ENCODE data around the gene KMT2E. TPM values are rescaled to one million over a fixed set of nuclear protein-coding genes. Genes with fewer than 3 reads are reported as not detected.

The KMT2E gene
- total RNA-seq, 3 donors from 2014 or later, result 115 to 135 (median 132) TPM

DNA sequence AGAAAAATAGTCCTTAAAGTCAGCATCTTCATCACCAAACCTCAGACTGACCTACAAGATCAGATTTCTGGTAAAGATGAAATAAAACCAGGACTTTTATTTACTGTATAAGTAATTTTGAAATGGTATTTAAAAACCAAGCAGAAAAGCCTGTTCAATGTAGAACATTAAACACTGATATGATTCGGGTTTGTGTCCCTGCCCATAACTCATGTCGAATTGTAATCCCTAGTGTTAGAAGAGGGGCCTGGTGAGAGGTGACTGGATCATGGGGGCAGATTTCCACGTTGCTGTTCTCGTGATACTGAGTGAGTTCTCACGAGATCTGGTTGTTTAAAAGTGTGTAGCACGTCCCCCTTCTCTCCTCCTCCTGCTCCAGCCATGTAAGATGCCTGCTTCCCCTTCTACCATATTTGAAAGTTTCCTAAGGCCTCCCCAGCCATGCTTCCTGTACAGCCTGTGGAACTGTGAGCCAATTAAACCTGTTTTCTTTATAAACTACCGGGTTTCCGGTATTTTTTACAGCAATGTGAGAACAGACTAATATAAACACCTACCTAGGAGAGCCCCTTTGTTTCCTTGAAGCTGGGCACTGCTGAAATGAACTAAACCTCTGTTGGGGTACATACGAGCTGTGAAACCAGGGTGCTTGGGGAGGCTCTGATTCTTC lies 120.1 kb downstream of the KMT2E start:
- DNase-seq (no peak), ATAC-seq (no peak)
- TF ChIP-seq, protein P1, sequence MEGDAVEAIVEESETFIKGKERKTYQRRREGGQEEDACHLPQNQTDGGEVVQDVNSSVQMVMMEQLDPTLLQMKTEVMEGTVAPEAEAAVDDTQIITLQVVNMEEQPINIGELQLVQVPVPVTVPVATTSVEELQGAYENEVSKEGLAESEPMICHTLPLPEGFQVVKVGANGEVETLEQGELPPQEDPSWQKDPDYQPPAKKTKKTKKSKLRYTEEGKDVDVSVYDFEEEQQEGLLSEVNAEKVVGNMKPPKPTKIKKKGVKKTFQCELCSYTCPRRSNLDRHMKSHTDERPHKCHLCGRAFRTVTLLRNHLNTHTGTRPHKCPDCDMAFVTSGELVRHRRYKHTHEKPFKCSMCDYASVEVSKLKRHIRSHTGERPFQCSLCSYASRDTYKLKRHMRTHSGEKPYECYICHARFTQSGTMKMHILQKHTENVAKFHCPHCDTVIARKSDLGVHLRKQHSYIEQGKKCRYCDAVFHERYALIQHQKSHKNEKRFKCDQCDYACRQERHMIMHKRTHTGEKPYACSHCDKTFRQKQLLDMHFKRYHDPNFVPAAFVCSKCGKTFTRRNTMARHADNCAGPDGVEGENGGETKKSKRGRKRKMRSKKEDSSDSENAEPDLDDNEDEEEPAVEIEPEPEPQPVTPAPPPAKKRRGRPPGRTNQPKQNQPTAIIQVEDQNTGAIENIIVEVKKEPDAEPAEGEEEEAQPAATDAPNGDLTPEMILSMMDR (IDR thresholded peaks at IDR 0.05), result no peak
- Histone ChIP-seq H3K9me3 (no peaks in the 10 kb centered on the region), H3K36me3 (ENCODE audit: low read depth) (no peaks in the 10 kb centered on the region), H3K4me1 (ENCODE audit: low read depth) (no peaks in the 10 kb centered on the region), H3K4me3 (no peak overlapping the region)
- intact Hi-C loops (cut with DNase I, micrococcal nuclease), result no loop called here

DNA sequence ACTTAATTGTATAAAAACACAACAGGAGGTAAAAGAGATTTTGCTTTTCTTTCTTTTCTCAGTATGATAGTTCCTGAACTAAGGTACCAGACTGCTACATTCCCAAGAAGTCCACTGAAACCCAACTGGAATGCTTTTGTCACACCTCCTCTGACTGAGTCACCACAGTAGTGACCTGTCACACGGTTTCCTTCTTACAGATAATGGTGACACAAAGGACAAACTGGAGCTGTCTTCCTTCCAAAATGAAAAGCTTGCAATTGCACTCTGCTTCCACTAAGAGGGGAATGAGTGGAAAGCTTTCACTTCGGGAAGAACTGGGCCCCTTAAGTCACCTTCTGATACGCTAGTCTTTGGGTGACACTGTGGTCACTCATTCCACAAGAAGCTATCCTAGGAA lies 122.2 kb downstream of the KMT2E start:
- ATAC-seq (peak; percentile 31), DNase-seq (no peak)
- H3K9me3 ChIP-seq, result no peaks in the 10 kb centered on the region
- TF ChIP-seq, protein P1 (IDR thresholded peaks at IDR 0.05), result no peak
- intact Hi-C loops (cut with DNase I, micrococcal nuclease), result no loop called here
- H3K4me3 ChIP-seq, result no peak overlapping the region
- no peaks in the 10 kb centered on the region for H3K36me3 ChIP-seq (ENCODE audit: low read depth)
- no peaks in the 10 kb centered on the region for H3K4me1 ChIP-seq (ENCODE audit: low read depth)

DNA sequence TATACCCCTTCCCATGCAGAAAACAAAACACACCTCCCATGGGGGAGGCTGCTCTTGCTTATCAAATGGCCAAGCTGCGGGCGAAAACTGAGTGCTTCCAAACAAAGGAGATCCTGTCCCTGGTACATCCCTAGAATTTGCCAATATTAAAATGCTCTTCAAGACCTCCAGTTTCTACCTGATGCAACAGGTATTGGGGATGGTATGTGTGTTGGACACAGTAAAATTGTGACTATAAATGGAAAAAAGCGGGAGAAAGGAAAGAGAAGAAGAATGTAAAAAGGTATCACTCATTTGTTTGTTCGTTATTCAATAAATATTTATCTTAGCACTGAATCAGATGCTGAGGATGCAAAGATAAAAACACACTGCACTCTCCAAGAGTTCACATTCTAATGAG lies 123.9 kb downstream of the KMT2E start:
- H3K4me3 ChIP-seq, result no peak overlapping the region
- H3K9me3 ChIP-seq, result no peaks in the 10 kb centered on the region
- DNase-seq, result no peak
- H3K4me1 ChIP-seq (ENCODE audit: low read depth), result no peaks in the 10 kb centered on the region
- H3K36me3 ChIP-seq (ENCODE audit: low read depth), result no peaks in the 10 kb centered on the region
- intact Hi-C loops (cut with DNase I, micrococcal nuclease), result no loop called here
- ATAC-seq, result no peak
- TF ChIP-seq, protein P1 (IDR thresholded peaks at IDR 0.05), result no peak

DNA sequence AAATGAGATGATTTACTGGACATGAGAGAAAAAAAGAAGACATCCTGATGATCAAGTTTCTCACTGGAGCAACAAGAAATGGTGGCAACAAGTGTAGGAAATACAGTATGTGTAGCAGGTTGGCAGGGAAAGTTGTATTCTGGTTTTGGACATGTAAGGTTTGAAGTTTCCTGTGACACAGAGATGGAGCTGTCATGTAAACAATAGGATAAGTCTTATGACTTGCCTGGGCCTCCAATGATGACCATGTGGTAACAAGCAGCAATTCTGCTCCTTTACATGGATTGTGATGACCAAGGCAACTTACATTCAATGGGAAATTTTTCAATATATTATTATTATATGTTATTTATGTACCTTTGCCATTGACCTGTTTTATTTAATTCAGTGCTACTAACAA lies 125.4 kb downstream of the KMT2E start:
- ATAC-seq (no peak), DNase-seq (no peak)
- Histone ChIP-seq H3K9me3 (no peaks in the 10 kb centered on the region), H3K4me1 (ENCODE audit: low read depth) (no peaks in the 10 kb centered on the region), H3K4me3 (no peak overlapping the region), H3K36me3 (ENCODE audit: low read depth) (no peaks in the 10 kb centered on the region)
- TF ChIP-seq, protein P1 (IDR thresholded peaks at IDR 0.05), result no peak
- intact Hi-C loops (cut with DNase I, micrococcal nuclease), result no loop called here

- ATAC-seq, result peak; percentile 29
- no peak for DNase-seq
- H3K36me3 ChIP-seq (ENCODE audit: low read depth), result no peaks in the 10 kb centered on the region
These were observed 127.1 kb downstream of the KMT2E start for GRCh38 chr7:105141068-105141467.

More at GRCh38 chr7:105141068-105141467, 127.1 kb downstream of the KMT2E start:
- intact Hi-C loops (cut with DNase I, micrococcal nuclease), result no loop called here
- no peak overlapping the region for H3K4me3 ChIP-seq
- H3K9me3 ChIP-seq, result no peaks in the 10 kb centered on the region
- H3K4me1 ChIP-seq (ENCODE audit: low read depth), result no peaks in the 10 kb centered on the region
- TF ChIP-seq, protein P1 (IDR thresholded peaks at IDR 0.05), result no peak
